ENCODE data around the gene TMCO5A. TPM values are rescaled to one million over a fixed set of nuclear protein-coding genes. Genes with fewer than 3 reads are reported as not detected.

Gene TMCO5A
- total RNA-seq, 6 experiments from 2014 or later: not detected

- H3K4me1 ChIP-seq: no peaks in the 10 kb centered on the region
- intact Hi-C loops (cut with DNase I): no loop called here
These were observed 43.8 kb downstream of the TMCO5A start for GRCh38 chr15:37978231-37978630.

GRCh38 chr15:37979671-37980409 is 45.4 kb downstream of the TMCO5A start:
- Histone ChIP-seq H3K27ac (no peak overlapping the region), H3K4me1 (no peaks in the 10 kb centered on the region), H3K36me3 (no peaks in the 10 kb centered on the region), H3K9me3 (no peaks in the 10 kb centered on the region), H3K4me3 (no peak overlapping the region), H3K27me3 (no peaks in the 10 kb centered on the region)
- WGBS (ENCODE audit: insufficient coverage, low coverage, low lambda C conversion rate, missing lambda C conversion rate): 100% methylated on average over 2 of the region's 11 CpGs
- DNase-seq (no peak), ATAC-seq (peak in 2 of 4 donors; percentile 21 to 29)
- TF ChIP-seq CTCF (IDR thresholded peaks at IDR 0.05) (no peak), POLR2A (IDR thresholded peaks at IDR 0.05) (no peak)
- intact Hi-C loops (cut with DNase I): no loop called here

More at GRCh38 chr15:37978231-37978630, 43.8 kb downstream of the TMCO5A start:
- Histone ChIP-seq H3K4me3 (no peak overlapping the region), H3K9me3 (no peaks in the 10 kb centered on the region), H3K27ac (no peak overlapping the region), H3K27me3 (no peaks in the 10 kb centered on the region), H3K36me3 (no peaks in the 10 kb centered on the region)
- ATAC-seq (no peak), DNase-seq (no peak)
- WGBS (ENCODE audit: insufficient coverage, low coverage, low lambda C conversion rate, missing lambda C conversion rate): 80% methylated on average over 3 of the region's 4 CpGs
- TF ChIP-seq CTCF (IDR thresholded peaks at IDR 0.05) (no peak), POLR2A (IDR thresholded peaks at IDR 0.05) (no peak)

GRCh38 chr15:37981201-37981600 is 46.8 kb downstream of the TMCO5A start:
- Histone ChIP-seq H3K36me3 (no peaks in the 10 kb centered on the region), H3K9me3 (no peaks in the 10 kb centered on the region), H3K27ac (no peak overlapping the region), H3K27me3 (no peaks in the 10 kb centered on the region), H3K4me3 (no peak overlapping the region), H3K4me1 (no peaks in the 10 kb centered on the region)
- DNase-seq: no peak
- WGBS (ENCODE audit: insufficient coverage, low coverage, low lambda C conversion rate, missing lambda C conversion rate): 59% methylated on average over 5 of the region's 5 CpGs
- intact Hi-C loops (cut with DNase I): no loop called here
- no peak for TF ChIP-seq POLR2A (IDR thresholded peaks at IDR 0.05)
- TF ChIP-seq CTCF (IDR thresholded peaks at IDR 0.05): no peak
- ATAC-seq: no peak

GRCh38 chr15:37981775-37982174 is 47.3 kb downstream of the TMCO5A start:
- intact Hi-C loops (cut with DNase I): no loop called here
- Histone ChIP-seq H3K27ac (no peak overlapping the region), H3K36me3 (no peaks in the 10 kb centered on the region), H3K9me3 (no peaks in the 10 kb centered on the region), H3K4me1 (no peaks in the 10 kb centered on the region), H3K27me3 (no peaks in the 10 kb centered on the region), H3K4me3 (no peak overlapping the region)
- ATAC-seq: peak; percentile 43 to 52 (median 52)
- no peak for DNase-seq
- 19% methylated on average over 3 of the region's 3 CpGs for WGBS (ENCODE audit: insufficient coverage, low coverage, low lambda C conversion rate, missing lambda C conversion rate)
- TF ChIP-seq POLR2A (IDR thresholded peaks at IDR 0.05): no peak
- TF ChIP-seq CTCF (IDR thresholded peaks at IDR 0.05): peak; percentile 4 to 43 (median 36)

All from right lobe of liver (tissue), 6 donors.